ENCODE measurements around the gene CYREN.
"Not testable (repeated sequence)": the region's sequence is repeated elsewhere in the genome, so short reads cannot be mapped to it uniquely, and the experiment has no call there.

The CYREN gene

GRCh38 chr7:135174941-135175340 is 4.4 kb upstream of the CYREN start:
- DNase-seq, result no peak

- not testable (repeated sequence) for DNase-seq
Observed at GRCh38 chr7:135173916-135174315, 3.4 kb upstream of the CYREN start.

- not testable (repeated sequence) for DNase-seq
Observed at GRCh38 chr7:135171581-135172291, 1.2 kb upstream of the CYREN start.

DNA sequence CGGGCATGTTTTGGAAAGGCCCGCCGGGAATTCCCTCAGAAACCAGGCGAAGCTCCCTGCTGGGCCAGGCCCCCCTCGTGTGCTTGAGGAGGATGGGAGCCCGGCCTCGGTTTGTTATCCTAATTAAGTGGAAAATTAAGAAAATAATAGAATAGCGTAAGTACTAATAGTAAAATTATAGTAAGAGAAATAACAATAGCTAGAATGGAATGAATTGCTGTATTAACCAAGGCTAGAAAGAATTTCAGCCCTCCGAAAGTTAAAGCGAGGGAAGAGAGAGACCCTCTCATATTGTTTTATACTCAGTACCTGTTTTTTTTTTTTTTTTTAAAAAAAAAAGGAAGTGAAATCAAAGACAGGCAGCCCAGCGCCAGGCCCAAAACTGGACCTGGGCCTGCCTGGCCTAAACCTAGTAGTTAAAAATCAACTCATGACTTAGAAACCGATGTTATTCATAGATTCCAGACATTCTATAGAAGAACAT is 533 bp upstream of the CYREN start:
- DNase-seq, result not testable (repeated sequence)

GRCh38 chr7:135169964-135170273 is 588 bp downstream of the CYREN start:
- no peak for DNase-seq

DNA sequence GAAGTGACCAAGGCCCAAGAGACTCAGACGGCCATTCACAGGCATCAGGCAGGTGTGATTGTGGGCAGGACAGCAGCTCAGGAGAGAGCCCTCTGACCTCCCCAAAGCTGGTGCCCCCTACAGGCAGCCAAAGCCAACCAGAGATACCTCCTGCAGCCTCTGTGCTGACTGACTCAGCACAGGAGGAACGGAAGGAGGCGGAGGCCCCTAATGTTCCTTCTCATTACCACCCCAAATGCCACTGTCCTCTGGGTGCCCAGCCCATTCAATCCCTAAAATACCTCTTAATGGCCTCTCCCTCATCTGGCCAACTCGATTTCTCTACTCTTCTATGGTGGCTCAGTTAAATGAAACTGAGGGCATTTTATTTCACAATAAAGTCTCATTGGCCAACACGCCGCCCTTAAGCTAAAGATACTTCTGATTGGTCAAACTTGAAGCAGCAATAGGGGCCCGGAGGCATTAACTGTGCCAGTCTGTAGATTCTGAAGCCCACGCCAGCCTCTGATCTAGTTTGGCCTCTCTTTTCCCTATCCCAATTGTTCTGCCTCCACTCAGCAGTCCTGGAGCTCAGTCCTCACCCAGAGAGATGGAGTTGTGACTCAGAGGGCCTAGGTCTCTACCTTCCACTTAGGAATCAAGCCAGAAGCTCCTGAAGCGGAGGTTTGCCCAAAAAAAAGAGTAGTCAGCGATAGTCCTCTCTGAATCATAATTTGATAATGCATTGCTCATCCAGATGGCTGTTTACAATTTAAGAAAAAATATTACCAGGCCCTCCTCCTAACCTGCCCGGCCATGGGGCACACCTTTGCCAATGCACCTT is 1.2 kb downstream of the CYREN start:
- DNase-seq, result no peak

DNA sequence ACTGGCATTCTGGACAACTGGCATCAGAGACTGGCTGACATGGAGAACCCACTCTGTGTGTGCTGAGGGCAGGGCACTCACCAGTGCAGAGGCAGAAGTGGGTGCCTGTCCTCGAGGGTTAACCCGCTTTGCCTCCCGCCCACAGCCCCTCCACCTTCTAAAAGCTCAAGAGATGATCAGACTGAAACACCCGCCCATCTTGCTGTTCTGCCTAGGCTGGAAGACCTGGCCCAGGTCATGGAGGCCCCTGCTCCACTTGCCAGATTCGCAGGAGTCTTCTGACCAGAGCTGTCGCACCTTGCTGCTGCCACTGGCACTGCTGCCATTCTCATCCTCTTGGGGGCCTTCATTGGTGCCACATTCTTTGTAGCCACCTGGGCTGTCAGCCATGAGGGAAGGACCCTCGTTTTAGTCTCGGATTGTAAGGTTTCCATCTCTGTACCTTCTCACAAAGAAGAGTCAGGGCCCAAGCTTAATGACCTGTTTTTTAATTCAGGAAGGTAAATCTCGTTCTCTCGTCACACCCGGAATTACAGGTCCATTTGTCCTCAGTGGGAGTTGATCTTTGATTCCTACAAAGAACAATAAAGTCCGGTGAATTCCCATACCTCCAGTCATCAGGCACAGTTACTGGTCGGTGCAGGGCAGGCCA is 1.9 kb downstream of the CYREN start:
- no peak for DNase-seq

DNA sequence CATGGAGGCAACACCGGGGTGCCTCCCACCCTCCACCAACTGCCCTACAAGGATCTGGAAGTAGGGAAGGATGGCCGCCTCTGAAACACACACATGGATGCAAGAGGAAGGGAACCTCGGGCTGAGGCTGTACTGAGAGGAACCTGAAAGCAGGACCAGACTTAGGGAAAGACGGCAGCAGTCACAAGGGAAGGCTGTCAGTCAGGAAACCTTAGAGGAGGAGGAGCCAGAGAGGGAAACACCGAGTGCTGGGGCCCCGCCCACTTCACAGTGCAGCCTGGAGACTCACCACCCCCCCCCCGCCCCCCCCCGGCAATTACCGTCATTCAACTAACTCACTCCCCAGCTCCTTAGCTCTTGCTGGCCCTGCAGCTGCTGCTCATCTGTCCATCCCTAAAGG is 2.5 kb downstream of the CYREN start:
- no peak for DNase-seq

DNA sequence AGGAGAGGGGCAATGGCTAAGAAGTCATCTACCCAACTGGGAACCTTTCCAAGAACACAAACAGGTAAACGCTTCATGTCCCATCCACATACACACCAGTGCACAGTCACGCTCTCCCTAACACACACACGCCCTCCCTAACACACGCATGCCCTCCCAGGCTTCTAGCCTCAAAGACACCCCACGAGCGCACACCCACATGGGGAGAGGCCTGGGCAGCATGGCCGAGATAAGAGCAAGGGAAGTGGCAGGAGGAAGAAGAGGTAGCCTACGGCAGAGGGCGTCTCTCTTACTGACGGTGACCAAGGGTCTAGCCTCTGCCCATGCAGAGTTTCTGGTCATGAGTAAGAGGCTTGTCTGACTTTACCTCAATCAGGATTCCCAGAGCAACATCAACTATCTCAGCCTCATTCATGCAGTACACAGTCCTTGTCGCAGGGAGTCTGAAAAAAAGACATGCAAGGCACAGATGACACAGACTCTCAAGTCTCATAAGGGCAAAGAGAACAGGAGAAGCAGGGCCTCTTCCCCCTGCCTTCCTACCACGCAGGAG is 3.1 kb downstream of the CYREN start:
- DNase-seq, result no peak

DNA sequence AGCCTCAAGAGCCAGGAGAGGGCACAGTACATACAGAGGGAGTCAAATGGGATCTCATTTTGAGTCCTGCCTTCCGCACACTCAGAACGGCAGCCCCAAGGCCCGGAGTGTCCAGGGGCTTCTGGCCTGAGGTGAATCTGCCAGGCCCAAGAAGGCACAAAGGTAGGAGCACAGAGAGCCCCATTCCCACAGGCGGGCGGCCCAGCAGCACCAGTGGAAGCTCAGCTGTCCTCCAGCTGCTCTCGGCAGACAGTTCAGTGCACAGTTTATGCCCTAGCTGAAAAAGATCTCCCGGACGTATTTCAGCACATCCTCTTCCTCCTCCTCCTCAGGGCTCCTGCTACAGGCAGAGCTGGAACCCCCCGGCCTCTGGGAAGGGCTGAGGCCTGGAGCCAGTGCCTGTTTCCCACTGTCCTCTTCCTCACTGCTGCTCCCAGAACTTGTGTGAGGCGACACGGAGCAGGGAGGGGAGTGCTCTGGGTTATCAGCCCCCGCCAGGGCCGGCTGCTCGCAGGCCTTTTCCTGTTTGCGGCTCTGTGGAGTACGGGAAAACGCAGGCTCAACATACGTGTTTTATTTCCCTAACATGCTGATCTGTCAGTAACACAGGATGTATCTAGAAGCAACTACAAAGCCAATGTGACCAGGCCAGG is 4.0 kb downstream of the CYREN start:
- DNase-seq, result no peak

DNA sequence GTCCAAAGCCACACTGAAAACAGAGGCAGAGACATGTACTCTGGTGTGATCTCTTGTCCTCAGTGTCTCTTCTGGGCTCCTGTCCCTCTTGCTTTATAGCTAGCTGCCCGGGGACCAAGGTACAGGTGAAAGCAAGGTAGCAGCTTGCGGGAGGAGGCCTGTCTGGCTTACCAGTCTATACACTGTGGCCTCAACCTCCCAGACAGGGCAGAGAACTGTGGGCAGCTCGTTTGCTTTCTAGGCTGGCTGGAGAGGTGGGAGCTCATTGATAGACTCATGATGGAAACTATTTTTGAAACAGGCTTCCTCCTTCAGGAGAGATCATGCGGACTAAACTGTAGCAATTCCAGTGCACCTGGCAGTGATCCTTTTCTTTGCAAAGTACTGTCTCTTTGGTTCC is 4.6 kb downstream of the CYREN start:
- DNase-seq, result no peak

DNA sequence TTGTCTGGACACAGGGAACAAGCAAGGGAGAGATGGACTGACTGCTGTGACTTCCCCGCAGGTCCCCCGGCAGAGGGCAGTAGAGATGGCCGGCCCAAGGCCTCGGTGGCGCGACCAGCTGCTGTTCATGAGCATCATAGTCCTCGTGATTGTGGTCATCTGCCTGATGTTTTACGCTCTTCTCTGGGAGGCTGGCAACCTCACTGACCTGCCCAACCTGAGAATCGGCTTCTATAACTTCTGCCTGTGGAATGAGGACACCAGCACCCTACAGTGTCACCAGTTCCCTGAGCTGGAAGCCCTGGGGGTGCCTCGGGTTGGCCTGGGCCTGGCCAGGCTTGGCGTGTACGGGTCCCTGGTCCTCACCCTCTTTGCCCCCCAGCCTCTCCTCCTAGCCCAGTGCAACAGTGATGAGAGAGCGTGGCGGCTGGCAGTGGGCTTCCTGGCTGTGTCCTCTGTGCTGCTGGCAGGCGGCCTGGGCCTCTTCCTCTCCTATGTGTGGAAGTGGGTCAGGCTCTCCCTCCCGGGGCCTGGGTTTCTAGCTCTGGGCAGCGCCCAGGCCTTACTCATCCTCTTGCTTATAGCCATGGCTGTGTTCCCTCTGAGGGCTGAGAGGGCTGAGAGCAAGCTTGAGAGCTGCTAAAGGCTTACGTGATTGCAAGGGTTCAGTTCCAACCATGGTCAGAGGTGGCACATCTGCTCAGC is 6.0 kb downstream of the CYREN start:
- no peak for DNase-seq

- DNase-seq, result no peak
Observed at GRCh38 chr7:135162382-135163001, 8.0 kb downstream of the CYREN start.

- no peak for DNase-seq
Observed at GRCh38 chr7:135161669-135162068, 8.8 kb downstream of the CYREN start.

- no peak for DNase-seq
Observed at GRCh38 chr7:135160858-135161653, 9.5 kb downstream of the CYREN start.

DNA sequence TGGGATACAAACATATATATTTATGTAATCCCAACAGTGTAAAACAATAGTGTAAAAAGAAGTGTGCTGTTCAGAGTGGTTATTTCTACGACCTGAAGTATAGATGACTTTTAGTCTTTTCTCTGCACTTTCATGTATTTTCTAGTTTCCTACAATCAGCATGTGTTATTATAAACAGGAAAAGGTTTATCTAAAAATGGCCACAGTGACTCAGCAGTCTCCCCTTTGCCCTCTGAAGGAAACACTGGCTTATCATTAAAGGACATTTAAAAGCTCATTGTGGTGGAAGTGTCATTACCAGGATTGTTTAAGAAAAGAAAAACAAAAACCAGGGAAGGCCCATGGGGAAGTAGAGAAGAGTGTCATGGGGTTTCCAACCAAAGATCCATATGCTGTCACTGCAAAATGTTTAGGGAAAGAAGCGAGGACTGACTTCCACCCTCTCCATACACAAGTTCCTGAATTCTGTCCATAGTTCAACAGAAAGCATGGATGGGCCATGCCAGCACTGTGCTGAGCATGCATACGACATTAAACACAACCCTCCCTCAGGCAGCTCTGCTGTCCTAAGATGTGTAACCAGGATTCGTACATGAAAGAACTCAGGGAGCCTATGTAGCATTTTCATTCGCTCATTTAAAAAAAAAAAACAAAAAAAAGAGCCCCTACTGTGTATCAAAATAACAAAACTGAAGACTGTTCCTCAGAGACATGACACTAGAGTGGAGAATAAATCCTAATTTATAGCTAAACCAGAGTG is 10.2 kb downstream of the CYREN start:
- DNase-seq, result no peak

DNA sequence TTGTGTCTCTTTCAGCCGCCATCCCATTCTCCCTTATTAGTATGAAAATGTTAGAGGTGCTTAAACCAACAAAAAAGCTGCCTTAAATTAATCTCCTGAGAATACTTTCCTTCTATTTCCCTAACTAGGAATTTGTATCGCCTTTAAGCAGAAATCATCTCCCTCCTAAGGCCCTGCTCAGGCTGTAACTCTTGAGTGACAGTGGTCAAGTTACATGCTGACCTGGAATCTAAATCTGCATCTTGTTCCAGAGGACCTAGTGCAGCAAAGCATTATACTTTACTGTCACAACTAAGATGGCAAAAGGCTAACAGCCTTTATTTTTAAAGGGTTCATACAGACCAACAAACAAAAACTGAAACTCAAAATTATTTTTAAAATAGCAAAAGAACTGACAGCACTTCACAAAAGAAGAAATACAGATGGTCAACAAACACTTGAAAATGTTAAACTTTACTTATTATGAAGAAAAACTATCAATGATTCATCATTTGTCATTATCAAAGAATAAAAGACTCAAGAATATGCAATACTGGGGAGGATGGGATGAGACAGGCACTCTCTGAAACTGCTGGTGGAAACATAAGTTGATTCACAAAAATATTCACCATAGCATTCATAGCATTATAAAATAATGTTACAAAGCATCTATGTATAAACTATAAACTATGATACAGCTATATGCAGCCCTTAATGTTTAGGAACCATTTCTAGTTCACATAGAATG is 11.0 kb downstream of the CYREN start:
- DNase-seq, result no peak

DNA sequence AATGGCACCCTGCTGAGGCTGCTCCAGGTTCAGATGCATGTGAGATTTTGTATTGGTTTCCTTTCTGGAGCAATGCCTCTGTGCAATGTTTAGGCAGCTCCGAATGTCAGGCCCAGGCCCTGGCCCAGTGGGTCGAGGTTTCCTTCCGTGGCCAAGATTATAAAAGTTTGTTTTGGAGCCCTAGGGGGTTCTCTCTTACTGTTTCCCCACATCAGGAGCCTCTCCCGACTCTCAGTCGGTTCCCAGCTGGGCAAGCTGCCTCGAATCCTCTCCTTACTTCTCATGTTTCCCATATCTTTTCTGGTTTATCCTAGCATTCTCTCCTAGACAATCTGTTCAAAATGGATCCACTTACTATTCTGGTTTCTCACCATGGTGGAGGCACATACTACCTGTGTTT is 11.6 kb downstream of the CYREN start:
- no peak for DNase-seq

- DNase-seq, result no peak
Observed at GRCh38 chr7:135158141-135158655, 12.3 kb downstream of the CYREN start.

Measured in NCI-H510A treated with DMSO at 0.1 percent for 48 hours (cell line).